DND-41 (cell line): ENCODE results near the gene ASPM.

ENCODE experiments used
- EZH2 ChIP-seq: IDR thresholded peaks from 3 replicates; pipeline ENCODE4 v1.6.1; 2012; ENCODE audit warnings: borderline replicate concordance, low read depth, mild to moderate bottlenecking, moderate library complexity, low read length, inconsistent platforms; ENCODE audit not compliant: severe bottlenecking
- TF ChIP-seq, protein P1 (sequence below): IDR thresholded peaks from 2 replicates; pipeline ENCODE4 v1.5.1; 2012; ENCODE audit warnings: borderline replicate concordance, low read length, moderate library complexity, mild to moderate bottlenecking; ENCODE audit not compliant: poor library complexity, severe bottlenecking; ENCODE audit errors: extremely low read depth

DNA sequence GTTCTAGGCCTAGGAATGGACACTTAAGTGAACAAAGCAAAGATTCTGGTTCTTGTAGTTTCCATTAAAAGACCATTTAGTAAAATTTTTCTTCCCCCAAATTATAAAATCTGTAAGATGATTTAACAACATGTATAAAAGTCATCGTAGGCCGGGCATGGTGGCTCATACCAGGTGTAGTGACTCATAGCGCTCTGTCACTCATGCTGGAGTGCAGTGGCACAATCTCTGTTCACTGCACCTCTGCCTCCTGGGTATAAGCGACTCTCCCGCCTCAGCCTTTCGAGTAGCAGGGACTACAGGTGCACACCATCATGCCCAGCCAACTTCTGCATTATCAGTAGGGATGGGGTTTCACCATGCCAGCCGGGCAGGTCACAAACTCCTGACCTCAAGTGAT lies 9.1 kb downstream of the ASPM start:
- TF ChIP-seq, protein P1, sequence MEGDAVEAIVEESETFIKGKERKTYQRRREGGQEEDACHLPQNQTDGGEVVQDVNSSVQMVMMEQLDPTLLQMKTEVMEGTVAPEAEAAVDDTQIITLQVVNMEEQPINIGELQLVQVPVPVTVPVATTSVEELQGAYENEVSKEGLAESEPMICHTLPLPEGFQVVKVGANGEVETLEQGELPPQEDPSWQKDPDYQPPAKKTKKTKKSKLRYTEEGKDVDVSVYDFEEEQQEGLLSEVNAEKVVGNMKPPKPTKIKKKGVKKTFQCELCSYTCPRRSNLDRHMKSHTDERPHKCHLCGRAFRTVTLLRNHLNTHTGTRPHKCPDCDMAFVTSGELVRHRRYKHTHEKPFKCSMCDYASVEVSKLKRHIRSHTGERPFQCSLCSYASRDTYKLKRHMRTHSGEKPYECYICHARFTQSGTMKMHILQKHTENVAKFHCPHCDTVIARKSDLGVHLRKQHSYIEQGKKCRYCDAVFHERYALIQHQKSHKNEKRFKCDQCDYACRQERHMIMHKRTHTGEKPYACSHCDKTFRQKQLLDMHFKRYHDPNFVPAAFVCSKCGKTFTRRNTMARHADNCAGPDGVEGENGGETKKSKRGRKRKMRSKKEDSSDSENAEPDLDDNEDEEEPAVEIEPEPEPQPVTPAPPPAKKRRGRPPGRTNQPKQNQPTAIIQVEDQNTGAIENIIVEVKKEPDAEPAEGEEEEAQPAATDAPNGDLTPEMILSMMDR: no peak
- no peak for TF ChIP-seq EZH2
